HAP-1 (cell line): Measurements from ENCODE around the gene CLEC4F.

Experiments used
- DNase-seq, 2 experiments: peaks; one replicate each; pipeline ENCODE4 v3.0.0-alpha.2; 2016 to 2020; ENCODE audit warnings: low spot score in 2 of 2
- H3K27me3 ChIP-seq: fragments of 250-450 bp; sonication (Bioruptor Pico); 2 replicates; pipeline ENCODE4 v1.5.1; 2020; ENCODE audit warnings: low read depth, mild to moderate bottlenecking, moderate library complexity
- H3K36me3 ChIP-seq: fragments of 250-450 bp; sonication (Bioruptor Pico); replicated peaks from 2 replicates; pipeline ENCODE4 v1.5.1; 2020; ENCODE audit warnings: mild to moderate bottlenecking
- H3K4me1 ChIP-seq: fragments of 250-450 bp; sonication (Bioruptor Pico); 2 replicates; pipeline ENCODE4 v1.5.1; 2020; ENCODE audit warnings: mild to moderate bottlenecking
- H3K4me3 ChIP-seq: fragments of 250-450 bp; sonication (Bioruptor Pico); 2 replicates; pipeline ENCODE4 v1.5.1; 2020; ENCODE audit warnings: mild to moderate bottlenecking, moderate library complexity
- H3K9me3 ChIP-seq: fragments of 250-450 bp; sonication (Bioruptor Pico); 2 replicates; pipeline ENCODE4 v1.5.1; 2020; ENCODE audit warnings: mild to moderate bottlenecking, moderate library complexity
- in situ Hi-C: fragments of 300-500 bp; cut with MboI; formaldehyde crosslinking; loops from 3 replicates; pipeline ENCODE4 v1.14.3; 2020; ENCODE audit warnings: low sequenced_read_pairs, inconsistent platforms, mixed read lengths

CLEC4F gene

GRCh38 chr2:70820499-70820898 lies at the start of gene CLEC4F:
Gene CLEC4F (minus strand): TSS chr2:70820599. CDS start chr2:70820523, 76 bp downstream.
- no peak within 1 kb of the TSS for H3K4me3 ChIP-seq
- no peaks in the 10 kb centered on the region for H3K36me3 ChIP-seq
- H3K27me3 ChIP-seq = no peaks in the 10 kb centered on the region
- H3K4me1 ChIP-seq = no peaks in the 10 kb centered on the region; the same call in 1 of the 2 replicates
- no peak for DNase-seq
- in situ Hi-C loops = no loop called here
- H3K9me3 ChIP-seq = no peaks in the 10 kb centered on the region

GRCh38 chr2:70868970-70869369 lies 48.6 kb upstream of the CLEC4F start:
- H3K36me3 ChIP-seq = no peaks in the 10 kb centered on the region
- H3K9me3 ChIP-seq = no peaks in the 10 kb centered on the region
- H3K4me3 ChIP-seq = no peak overlapping the region
- in situ Hi-C loops = no loop called here
- DNase-seq = no peak
- peaks cover 21% of the 10 kb centered on the region for H3K4me1 ChIP-seq
- H3K27me3 ChIP-seq = no peaks in the 10 kb centered on the region

- Histone ChIP-seq H3K4me1 (peaks cover 11% of the 10 kb centered on the region), H3K36me3 (no peaks in the 10 kb centered on the region)
Observed at GRCh38 chr2:70861777-70862625, 41.6 kb upstream of the CLEC4F start.

GRCh38 chr2:70855667-70856066 lies 35.3 kb upstream of the CLEC4F start:
- Histone ChIP-seq H3K9me3 (no peaks in the 10 kb centered on the region), H3K4me1 (peaks cover 9% of the 10 kb centered on the region), H3K27me3 (no peaks in the 10 kb centered on the region), H3K4me3 (no peak overlapping the region), H3K36me3 (no peaks in the 10 kb centered on the region)
- no peak for DNase-seq
- in situ Hi-C loops = no loop called here

More at GRCh38 chr2:70861777-70862625, 41.6 kb upstream of the CLEC4F start:
- DNase-seq = peak; percentile 76 to 91
- in situ Hi-C loops = no loop called here
- H3K9me3 ChIP-seq = no peaks in the 10 kb centered on the region
- H3K27me3 ChIP-seq = no peaks in the 10 kb centered on the region
- no peak overlapping the region for H3K4me3 ChIP-seq

GRCh38 chr2:70854411-70854810 lies 34.0 kb upstream of the CLEC4F start:
- no peaks in the 10 kb centered on the region for H3K36me3 ChIP-seq
- no peak overlapping the region for H3K4me3 ChIP-seq
- H3K9me3 ChIP-seq = no peaks in the 10 kb centered on the region
- no peaks in the 10 kb centered on the region for H3K27me3 ChIP-seq
- in situ Hi-C loops = no loop called here
- peaks cover 11% of the 10 kb centered on the region for H3K4me1 ChIP-seq
- no peak for DNase-seq

GRCh38 chr2:70852824-70853223 lies 32.4 kb upstream of the CLEC4F start:
- no peak overlapping the region for H3K4me3 ChIP-seq
- no peaks in the 10 kb centered on the region for H3K36me3 ChIP-seq
- no peaks in the 10 kb centered on the region for H3K9me3 ChIP-seq
- peaks cover 15% of the 10 kb centered on the region for H3K4me1 ChIP-seq
- H3K27me3 ChIP-seq = no peaks in the 10 kb centered on the region
- in situ Hi-C loops = no loop called here
- DNase-seq = no peak

GRCh38 chr2:70851704-70852103 lies 31.3 kb upstream of the CLEC4F start:
- in situ Hi-C loops = no loop called here
- no peaks in the 10 kb centered on the region for H3K27me3 ChIP-seq

GRCh38 chr2:70850925-70851324 lies 30.5 kb upstream of the CLEC4F start:
- Histone ChIP-seq H3K4me3 (no peak overlapping the region), H3K9me3 (no peaks in the 10 kb centered on the region), H3K4me1 (peaks cover 15% of the 10 kb centered on the region), H3K27me3 (no peaks in the 10 kb centered on the region), H3K36me3 (no peaks in the 10 kb centered on the region)
- in situ Hi-C loops = no loop called here
- DNase-seq = peak; percentile 27 to 28

More at GRCh38 chr2:70851704-70852103, 31.3 kb upstream of the CLEC4F start:
- no peak for DNase-seq
- no peaks in the 10 kb centered on the region for H3K36me3 ChIP-seq
- peaks cover 15% of the 10 kb centered on the region for H3K4me1 ChIP-seq
- no peaks in the 10 kb centered on the region for H3K9me3 ChIP-seq
- H3K4me3 ChIP-seq = no peak overlapping the region

GRCh38 chr2:70842401-70842800 lies 22.0 kb upstream of the CLEC4F start:
- Histone ChIP-seq H3K27me3 (no peaks in the 10 kb centered on the region), H3K9me3 (0 out of 2 replicates have a peak, but pooled peaks cover 2% of the 10 kb centered on the region), H3K36me3 (no peaks in the 10 kb centered on the region), H3K4me3 (no peak overlapping the region), H3K4me1 (no peaks in the 10 kb centered on the region)
- DNase-seq = no peak
- in situ Hi-C loops = no loop called here

GRCh38 chr2:70837980-70838925 lies 17.9 kb upstream of the CLEC4F start:
- 0 out of 2 replicates have a peak, but pooled peaks cover 2% of the 10 kb centered on the region for H3K9me3 ChIP-seq
- no peak overlapping the region for H3K4me3 ChIP-seq
- no peak for DNase-seq
- H3K4me1 ChIP-seq = no peaks in the 10 kb centered on the region
- H3K36me3 ChIP-seq = no peaks in the 10 kb centered on the region
- H3K27me3 ChIP-seq = no peaks in the 10 kb centered on the region
- in situ Hi-C loops = no loop called here

GRCh38 chr2:70835643-70836042 lies 15.2 kb upstream of the CLEC4F start, which contains the start of gene CD207:
Gene CD207 (minus strand): TSS chr2:70835816. CDS start chr2:70835776, 40 bp downstream.
- in situ Hi-C loops = no loop called here
- Histone ChIP-seq H3K9me3 (no peaks in the 10 kb centered on the region), H3K4me3 (no peak within 1 kb of the TSS), H3K4me1 (no peaks in the 10 kb centered on the region), H3K36me3 (no peaks in the 10 kb centered on the region), H3K27me3 (no peaks in the 10 kb centered on the region)
- DNase-seq = no peak

- H3K27me3 ChIP-seq = no peaks in the 10 kb centered on the region
- H3K4me1 ChIP-seq = no peaks in the 10 kb centered on the region
- no peaks in the 10 kb centered on the region for H3K9me3 ChIP-seq
- DNase-seq = no peak
- in situ Hi-C loops = no loop called here
- no peak overlapping the region for H3K4me3 ChIP-seq
- H3K36me3 ChIP-seq = no peaks in the 10 kb centered on the region
Observed at GRCh38 chr2:70834881-70835280, 14.5 kb upstream of the CLEC4F start.

- Histone ChIP-seq H3K27me3 (no peaks in the 10 kb centered on the region), H3K36me3 (no peaks in the 10 kb centered on the region), H3K4me1 (no peaks in the 10 kb centered on the region), H3K4me3 (no peak overlapping the region), H3K9me3 (no peaks in the 10 kb centered on the region)
- no peak for DNase-seq
- in situ Hi-C loops = no loop called here
Observed at GRCh38 chr2:70834106-70834505, 13.7 kb upstream of the CLEC4F start.

GRCh38 chr2:70833246-70833645 lies 12.8 kb upstream of the CLEC4F start:
- in situ Hi-C loops = no loop called here
- no peaks in the 10 kb centered on the region for H3K4me1 ChIP-seq
- no peaks in the 10 kb centered on the region for H3K9me3 ChIP-seq
- H3K36me3 ChIP-seq = no peaks in the 10 kb centered on the region
- H3K27me3 ChIP-seq = no peaks in the 10 kb centered on the region
- no peak for DNase-seq
- no peak overlapping the region for H3K4me3 ChIP-seq
